BE2C (cell line): ENCODE results near the gene HIVEP2.

Source experiments
- DNase-seq: peaks from one replicate; pipeline ENCODE4 v3.0.0-alpha.2; 2020
- H3K27me3 ChIP-seq: fragments of 250-450 bp; sonication (Bioruptor Pico); 2 replicates; pipeline ENCODE4 v1.5.1; 2020; ENCODE audit warnings: mild to moderate bottlenecking
- H3K36me3 ChIP-seq: fragments of 250-450 bp; sonication (Bioruptor Pico); 2 replicates; pipeline ENCODE4 v1.5.1; 2020; ENCODE audit warnings: mild to moderate bottlenecking
- H3K4me1 ChIP-seq: fragments of 250-450 bp; sonication (Bioruptor Pico); 2 replicates; pipeline ENCODE4 v1.5.1; 2020
- H3K4me3 ChIP-seq: 2 replicates; pipeline ENCODE4 v1.5.1; 2011; ENCODE audit warnings: low read depth, low read length
- H3K9me3 ChIP-seq: fragments of 250-450 bp; sonication (Bioruptor Pico); 2 replicates; pipeline ENCODE4 v1.5.1; 2020
- TF ChIP-seq, protein P1 (sequence below): IDR thresholded peaks from 2 replicates; pipeline ENCODE4 v1.5.1; 2012; ENCODE audit warnings: mild to moderate bottlenecking, low read depth, low read length

Gene HIVEP2

DNA sequence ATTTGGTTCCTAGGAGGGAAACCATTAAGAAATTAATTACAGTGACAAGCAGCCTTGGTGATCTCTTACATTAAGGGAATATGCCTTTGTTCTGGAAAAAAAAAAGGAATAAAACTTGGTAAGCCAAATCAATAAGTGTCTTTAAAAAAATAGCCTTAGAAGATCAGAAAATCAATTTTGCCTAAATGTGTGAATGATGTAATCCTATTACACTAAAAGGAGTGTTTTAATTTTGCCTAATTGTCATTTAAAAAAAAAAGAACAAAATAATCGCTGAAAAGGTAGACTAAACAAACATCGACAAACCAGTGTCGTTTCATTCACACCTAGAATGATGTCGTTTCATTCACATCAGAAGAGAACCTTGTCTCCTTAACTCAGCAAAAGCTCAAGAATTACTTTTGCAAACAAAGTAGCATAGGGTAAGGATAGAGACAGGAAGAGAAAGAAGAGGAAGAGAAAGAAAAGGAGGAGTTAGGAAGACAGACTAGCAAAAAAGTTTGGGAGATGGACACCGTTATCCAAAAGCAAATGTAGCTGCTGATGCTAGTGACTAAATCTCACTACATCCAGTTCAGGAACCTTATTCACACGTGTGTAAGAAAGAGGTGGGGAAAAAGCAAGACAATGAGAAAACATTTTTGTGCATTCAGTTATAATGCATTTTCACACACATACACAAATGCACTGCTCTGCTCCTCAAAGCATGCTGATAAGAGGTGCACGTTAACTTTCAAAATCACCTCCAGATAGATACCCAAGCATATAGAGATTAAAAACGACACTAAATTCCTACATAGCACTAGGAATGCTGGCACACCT is 60.6 kb downstream of the HIVEP2 start:
- no peak for DNase-seq
- H3K4me1 ChIP-seq = no peaks in the 10 kb centered on the region
- no peak overlapping the region for H3K4me3 ChIP-seq
- H3K27me3 ChIP-seq = no peaks in the 10 kb centered on the region
- no peaks in the 10 kb centered on the region for H3K36me3 ChIP-seq
- TF ChIP-seq, protein P1, sequence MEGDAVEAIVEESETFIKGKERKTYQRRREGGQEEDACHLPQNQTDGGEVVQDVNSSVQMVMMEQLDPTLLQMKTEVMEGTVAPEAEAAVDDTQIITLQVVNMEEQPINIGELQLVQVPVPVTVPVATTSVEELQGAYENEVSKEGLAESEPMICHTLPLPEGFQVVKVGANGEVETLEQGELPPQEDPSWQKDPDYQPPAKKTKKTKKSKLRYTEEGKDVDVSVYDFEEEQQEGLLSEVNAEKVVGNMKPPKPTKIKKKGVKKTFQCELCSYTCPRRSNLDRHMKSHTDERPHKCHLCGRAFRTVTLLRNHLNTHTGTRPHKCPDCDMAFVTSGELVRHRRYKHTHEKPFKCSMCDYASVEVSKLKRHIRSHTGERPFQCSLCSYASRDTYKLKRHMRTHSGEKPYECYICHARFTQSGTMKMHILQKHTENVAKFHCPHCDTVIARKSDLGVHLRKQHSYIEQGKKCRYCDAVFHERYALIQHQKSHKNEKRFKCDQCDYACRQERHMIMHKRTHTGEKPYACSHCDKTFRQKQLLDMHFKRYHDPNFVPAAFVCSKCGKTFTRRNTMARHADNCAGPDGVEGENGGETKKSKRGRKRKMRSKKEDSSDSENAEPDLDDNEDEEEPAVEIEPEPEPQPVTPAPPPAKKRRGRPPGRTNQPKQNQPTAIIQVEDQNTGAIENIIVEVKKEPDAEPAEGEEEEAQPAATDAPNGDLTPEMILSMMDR = no peak
- no peaks in the 10 kb centered on the region for H3K9me3 ChIP-seq

DNA sequence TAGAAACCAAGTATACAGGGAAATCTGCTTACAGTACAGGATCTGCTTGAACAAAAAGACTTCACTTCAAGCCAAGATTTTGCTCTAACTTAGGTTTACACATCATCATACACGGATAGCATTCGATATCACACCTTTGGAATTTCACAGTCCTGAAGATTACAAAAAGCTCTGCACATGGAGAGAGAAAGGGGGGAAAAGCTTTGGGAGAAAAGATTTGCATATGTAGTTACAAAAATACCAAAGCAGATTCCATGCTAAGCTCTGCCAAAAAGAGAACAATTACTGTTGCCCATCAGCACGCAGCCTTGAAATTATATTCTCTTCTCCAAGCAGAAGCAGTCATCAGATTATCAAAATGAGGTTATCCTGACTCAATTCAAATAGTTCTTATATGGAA is 62.0 kb downstream of the HIVEP2 start:
- TF ChIP-seq, protein P1 = no peak
- Histone ChIP-seq H3K4me3 (no peak overlapping the region), H3K27me3 (no peaks in the 10 kb centered on the region), H3K9me3 (no peaks in the 10 kb centered on the region), H3K36me3 (no peaks in the 10 kb centered on the region), H3K4me1 (no peaks in the 10 kb centered on the region)
- DNase-seq = no peak

DNA sequence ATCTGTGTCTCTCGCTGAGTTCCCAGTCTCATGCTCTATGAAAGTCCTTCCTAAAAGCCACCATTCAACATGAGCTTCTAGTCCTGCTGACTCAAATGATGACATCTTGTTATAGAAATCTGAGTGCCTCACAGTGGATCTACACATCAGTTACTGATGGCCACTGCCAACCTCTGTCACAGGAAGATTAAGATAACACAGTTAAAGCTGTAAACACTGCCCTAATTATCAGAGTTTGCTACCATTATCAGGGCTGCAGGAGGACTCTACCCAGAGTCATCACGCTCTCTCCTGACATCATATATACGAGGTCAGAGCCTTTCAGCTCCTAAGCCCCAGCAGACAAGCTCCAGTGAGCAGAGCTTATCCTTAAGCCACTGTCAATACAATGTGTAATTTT is 63.2 kb downstream of the HIVEP2 start:
- H3K36me3 ChIP-seq = no peaks in the 10 kb centered on the region
- no peak for DNase-seq
- TF ChIP-seq, protein P1 = no peak
- no peaks in the 10 kb centered on the region for H3K4me1 ChIP-seq
- H3K9me3 ChIP-seq = no peaks in the 10 kb centered on the region
- no peaks in the 10 kb centered on the region for H3K27me3 ChIP-seq
- no peak overlapping the region for H3K4me3 ChIP-seq

DNA sequence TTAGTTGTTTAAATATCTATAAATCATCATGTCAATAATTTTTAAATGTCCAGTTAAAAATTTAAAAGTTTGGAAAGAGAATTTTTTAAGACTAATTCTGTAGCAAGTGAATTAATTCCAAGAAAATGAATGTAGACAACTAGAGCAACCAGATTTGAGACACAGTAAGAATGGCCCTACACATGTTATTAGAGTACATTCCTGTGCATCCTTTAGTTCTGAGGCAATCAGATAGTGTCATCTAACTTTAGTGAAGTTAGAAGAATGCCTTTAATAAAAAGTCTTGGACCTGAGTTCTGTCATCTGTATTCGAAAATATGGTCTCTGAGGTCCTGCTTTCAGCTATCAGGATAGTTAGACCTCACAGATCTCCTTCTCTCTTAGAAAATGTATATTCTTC is 63.7 kb downstream of the HIVEP2 start:
- DNase-seq = no peak
- Histone ChIP-seq H3K27me3 (no peaks in the 10 kb centered on the region), H3K4me1 (no peaks in the 10 kb centered on the region), H3K9me3 (no peaks in the 10 kb centered on the region), H3K4me3 (no peak overlapping the region), H3K36me3 (no peaks in the 10 kb centered on the region)
- TF ChIP-seq, protein P1 = no peak

DNA sequence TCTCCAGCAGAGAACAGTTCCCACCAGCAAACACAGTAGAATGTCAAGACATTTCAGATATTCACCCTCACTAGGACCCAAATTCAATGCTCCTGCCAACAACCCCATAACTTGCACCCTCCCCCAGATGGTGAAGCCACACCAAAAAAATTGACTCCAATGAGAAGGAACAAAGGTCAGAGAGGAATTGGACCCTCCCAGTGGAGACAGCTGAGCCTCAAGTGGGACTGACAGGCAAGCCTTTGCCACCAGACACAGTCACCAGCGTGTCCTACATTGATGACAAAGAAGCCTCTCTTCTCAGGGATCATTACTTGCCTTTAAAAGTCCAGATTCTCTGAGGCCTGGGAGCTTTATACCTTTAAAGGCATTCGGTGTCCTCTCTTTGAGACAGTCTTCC is 64.8 kb downstream of the HIVEP2 start:
- Histone ChIP-seq H3K4me1 (no peaks in the 10 kb centered on the region), H3K36me3 (no peaks in the 10 kb centered on the region), H3K4me3 (no peak overlapping the region), H3K27me3 (no peaks in the 10 kb centered on the region), H3K9me3 (no peaks in the 10 kb centered on the region)
- DNase-seq = no peak
- TF ChIP-seq, protein P1 = no peak

DNA sequence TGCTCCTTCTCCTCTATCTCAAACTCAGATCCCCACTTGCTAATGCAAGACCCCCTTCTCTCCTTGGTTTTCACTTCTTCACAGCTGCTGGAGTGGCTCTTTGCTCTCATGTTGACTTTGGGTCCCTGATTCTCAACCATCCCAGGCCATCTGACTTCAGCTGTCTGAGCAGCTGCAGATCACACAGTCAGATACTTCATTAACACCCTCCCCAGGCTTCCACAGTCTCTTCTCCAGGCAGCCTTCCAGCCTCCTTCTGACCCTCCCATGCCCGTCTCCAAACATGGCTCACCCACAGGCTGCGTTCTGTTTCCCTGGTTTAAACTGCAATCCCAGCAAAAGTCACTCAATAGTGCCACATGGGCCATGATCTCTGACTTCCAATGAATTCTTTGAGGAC is 65.4 kb downstream of the HIVEP2 start:
- Histone ChIP-seq H3K36me3 (no peaks in the 10 kb centered on the region), H3K9me3 (no peaks in the 10 kb centered on the region)
- TF ChIP-seq, protein P1 = no peak

More for the DNA sequence above, 65.4 kb downstream of the HIVEP2 start:
- Histone ChIP-seq H3K27me3 (no peaks in the 10 kb centered on the region), H3K4me3 (no peak overlapping the region), H3K4me1 (no peaks in the 10 kb centered on the region)
- no peak for DNase-seq
